ENCODE data around the gene STRADB. TPM values are rescaled to one million over a fixed set of nuclear protein-coding genes. Genes with fewer than 3 reads are reported as not detected.
A peak's percentile ranks its signal among the peaks of the same experiment; 100 is the strongest.

STRADB gene
- total RNA-seq, 1 donor from 2014 or later: 42.2 TPM

DNA sequence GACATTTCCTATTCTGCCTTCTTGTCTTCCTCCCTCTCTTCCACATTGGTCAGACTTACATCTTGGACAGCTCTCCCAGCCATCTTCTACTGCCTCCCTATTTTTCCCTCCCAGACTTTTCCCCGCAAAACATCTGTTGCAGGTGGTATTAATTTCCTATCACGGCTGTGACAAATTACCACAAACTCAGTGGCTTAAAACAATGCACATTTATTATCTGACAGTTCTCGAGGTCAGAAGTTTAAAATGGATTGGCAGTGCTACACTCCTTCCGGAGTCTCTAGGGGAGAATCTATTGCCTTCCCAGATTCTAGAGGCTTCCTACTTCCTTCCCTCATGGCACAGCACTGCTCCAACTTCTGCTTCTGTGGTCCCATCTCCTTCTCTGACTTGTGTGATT is 33.3 kb downstream of the STRADB start:
- Mint-ChIP-seq H3K27ac (ENCODE audit: unreplicated experiment) (no peak overlapping the region), H3K4me3 (no peak overlapping the region), H3K9me3 (no peaks in the 10 kb centered on the region), H3K36me3 (ENCODE audit: low read depth) (peaks cover 13% of the 10 kb centered on the region), H3K4me1 (no peaks in the 10 kb centered on the region), H3K27me3 (ENCODE audit: low read depth) (no peaks in the 10 kb centered on the region)
- no peak for DNase-seq (ENCODE audit: low read depth, low spot score)
- TF ChIP-seq, protein P1, sequence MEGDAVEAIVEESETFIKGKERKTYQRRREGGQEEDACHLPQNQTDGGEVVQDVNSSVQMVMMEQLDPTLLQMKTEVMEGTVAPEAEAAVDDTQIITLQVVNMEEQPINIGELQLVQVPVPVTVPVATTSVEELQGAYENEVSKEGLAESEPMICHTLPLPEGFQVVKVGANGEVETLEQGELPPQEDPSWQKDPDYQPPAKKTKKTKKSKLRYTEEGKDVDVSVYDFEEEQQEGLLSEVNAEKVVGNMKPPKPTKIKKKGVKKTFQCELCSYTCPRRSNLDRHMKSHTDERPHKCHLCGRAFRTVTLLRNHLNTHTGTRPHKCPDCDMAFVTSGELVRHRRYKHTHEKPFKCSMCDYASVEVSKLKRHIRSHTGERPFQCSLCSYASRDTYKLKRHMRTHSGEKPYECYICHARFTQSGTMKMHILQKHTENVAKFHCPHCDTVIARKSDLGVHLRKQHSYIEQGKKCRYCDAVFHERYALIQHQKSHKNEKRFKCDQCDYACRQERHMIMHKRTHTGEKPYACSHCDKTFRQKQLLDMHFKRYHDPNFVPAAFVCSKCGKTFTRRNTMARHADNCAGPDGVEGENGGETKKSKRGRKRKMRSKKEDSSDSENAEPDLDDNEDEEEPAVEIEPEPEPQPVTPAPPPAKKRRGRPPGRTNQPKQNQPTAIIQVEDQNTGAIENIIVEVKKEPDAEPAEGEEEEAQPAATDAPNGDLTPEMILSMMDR (conservative IDR thresholded peaks at IDR 0.05): no peak

DNA sequence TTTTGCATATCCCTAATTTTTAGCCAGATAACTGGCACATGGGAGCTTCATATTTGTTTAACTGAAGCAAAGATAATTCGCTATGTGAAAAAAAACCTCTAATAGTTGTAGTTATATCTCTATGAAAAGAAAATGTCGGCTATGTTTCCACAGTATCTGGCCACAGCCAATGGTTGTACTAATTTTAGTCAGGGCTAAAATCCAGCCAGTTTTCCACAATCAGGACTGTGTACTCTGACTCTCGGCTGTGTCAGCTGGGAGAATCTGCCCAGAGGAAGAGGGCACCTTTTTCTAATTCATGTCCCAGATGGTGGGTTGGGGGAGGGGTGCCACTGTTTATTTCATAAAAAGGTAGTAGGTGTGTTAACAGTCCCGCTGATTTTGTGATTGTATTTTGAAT is 38.8 kb downstream of the STRADB start:
- Mint-ChIP-seq H3K4me3 (no peak overlapping the region), H3K27me3 (ENCODE audit: low read depth) (no peaks in the 10 kb centered on the region), H3K9me3 (no peaks in the 10 kb centered on the region), H3K36me3 (ENCODE audit: low read depth) (no peaks in the 10 kb centered on the region), H3K4me1 (no peaks in the 10 kb centered on the region), H3K27ac (ENCODE audit: unreplicated experiment) (no peak overlapping the region)
- DNase-seq (ENCODE audit: low read depth, low spot score): no peak
- TF ChIP-seq, protein P1 (conservative IDR thresholded peaks at IDR 0.05): no peak

DNA sequence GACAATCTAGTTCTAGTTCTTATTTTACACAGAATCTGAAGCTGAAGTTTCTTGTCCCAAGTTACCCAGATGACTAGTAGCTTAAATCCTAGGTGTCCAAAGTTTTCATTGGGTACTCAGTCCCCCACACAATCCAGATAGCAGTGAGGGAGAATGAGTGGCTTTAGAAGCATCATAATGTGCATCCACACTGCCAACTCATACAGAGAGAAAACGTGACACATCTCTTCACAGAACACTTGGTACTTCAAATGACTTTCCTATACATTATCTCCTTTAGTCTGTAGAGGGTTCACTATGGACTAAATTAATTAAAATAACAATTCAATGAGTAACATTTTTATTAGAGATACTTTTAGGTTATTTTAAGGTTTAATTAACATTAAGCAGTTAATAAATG is 45.2 kb downstream of the STRADB start:
- no peak for DNase-seq (ENCODE audit: low read depth, low spot score)
- H3K9me3 Mint-ChIP-seq: peaks cover 1% of the 10 kb centered on the region
- no peaks in the 10 kb centered on the region for H3K27me3 Mint-ChIP-seq (ENCODE audit: low read depth)
- TF ChIP-seq, protein P1 (conservative IDR thresholded peaks at IDR 0.05): no peak
- no peaks in the 10 kb centered on the region for H3K4me1 Mint-ChIP-seq
- no peak overlapping the region for H3K27ac Mint-ChIP-seq (ENCODE audit: unreplicated experiment)
- peaks cover 6% of the 10 kb centered on the region for H3K36me3 Mint-ChIP-seq (ENCODE audit: low read depth)
- no peak overlapping the region for H3K4me3 Mint-ChIP-seq

DNA sequence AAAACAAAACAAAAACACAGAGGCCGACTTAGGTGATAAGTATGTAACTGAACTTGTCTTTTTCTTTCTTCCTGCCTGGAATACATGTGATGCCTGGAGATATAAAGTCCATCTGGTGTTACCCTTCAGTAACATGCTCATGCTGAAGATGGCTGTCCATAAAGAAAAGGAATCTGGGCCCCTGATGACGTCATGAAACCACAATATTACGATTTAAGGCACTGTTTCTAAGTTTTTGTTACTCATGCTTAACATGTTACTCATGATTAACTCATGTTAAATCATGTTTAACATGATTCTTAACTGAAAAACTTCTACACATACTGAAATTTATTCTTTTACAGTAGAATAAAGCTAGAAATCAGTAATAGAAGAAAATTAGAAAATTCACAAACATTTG is 49.0 kb downstream of the STRADB start:
- Mint-ChIP-seq H3K36me3 (ENCODE audit: low read depth) (peaks cover 18% of the 10 kb centered on the region), H3K9me3 (peaks cover 17% of the 10 kb centered on the region), H3K4me3 (no peak overlapping the region), H3K27ac (ENCODE audit: unreplicated experiment) (peak overlapping the region; percentile 48), H3K27me3 (ENCODE audit: low read depth) (no peaks in the 10 kb centered on the region), H3K4me1 (no peaks in the 10 kb centered on the region)
- no peak for DNase-seq (ENCODE audit: low read depth, low spot score)
- TF ChIP-seq, protein P1 (conservative IDR thresholded peaks at IDR 0.05): no peak

DNA sequence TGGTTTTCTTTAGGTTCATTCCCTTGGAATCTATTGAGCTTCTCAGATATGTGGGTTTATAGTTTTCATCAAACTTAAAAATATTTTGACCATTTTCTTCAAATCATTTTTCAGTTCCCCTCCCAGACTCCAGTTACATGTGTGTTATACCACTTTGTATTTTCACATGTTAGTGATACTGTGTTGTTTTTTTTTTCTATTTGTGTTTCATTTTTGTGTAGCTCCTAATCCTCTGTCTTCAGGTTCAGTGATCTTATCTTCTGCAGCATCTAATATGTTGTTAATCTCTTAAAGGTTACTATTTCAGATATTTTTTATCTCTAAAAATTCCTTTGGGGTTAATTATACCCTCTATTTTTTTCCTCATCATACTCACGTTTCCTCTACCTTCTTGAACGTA is 51.2 kb downstream of the STRADB start:
- Mint-ChIP-seq H3K4me3 (no peak overlapping the region), H3K36me3 (ENCODE audit: low read depth) (peaks cover 18% of the 10 kb centered on the region), H3K27me3 (ENCODE audit: low read depth) (no peaks in the 10 kb centered on the region), H3K4me1 (no peaks in the 10 kb centered on the region), H3K27ac (ENCODE audit: unreplicated experiment) (no peak overlapping the region), H3K9me3 (peaks cover 20% of the 10 kb centered on the region)
- TF ChIP-seq, protein P1 (conservative IDR thresholded peaks at IDR 0.05): no peak
- no peak for DNase-seq (ENCODE audit: low read depth, low spot score)

DNA sequence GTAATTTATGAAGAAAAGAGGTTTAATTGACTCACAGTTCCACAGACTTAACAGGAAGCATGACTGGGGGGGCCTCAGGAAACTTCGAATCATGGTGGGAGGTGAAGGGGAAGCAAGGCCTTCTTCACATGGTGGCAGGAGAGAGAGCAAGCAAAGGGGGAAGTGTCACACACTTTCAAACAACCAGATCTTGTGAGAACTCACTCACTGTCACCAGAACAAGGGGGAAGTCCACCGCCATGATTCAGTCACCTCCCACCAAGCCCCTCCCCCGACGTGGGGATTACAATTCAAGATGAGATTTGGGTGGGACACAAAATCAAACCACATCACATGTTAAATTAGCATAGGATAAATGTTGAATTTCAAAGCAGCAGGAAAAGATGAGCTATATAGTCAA is 56.2 kb downstream of the STRADB start:
- Mint-ChIP-seq H3K27me3 (ENCODE audit: low read depth) (no peaks in the 10 kb centered on the region), H3K36me3 (ENCODE audit: low read depth) (peaks cover 8% of the 10 kb centered on the region), H3K27ac (ENCODE audit: unreplicated experiment) (no peak overlapping the region), H3K4me1 (no peaks in the 10 kb centered on the region), H3K9me3 (peaks cover 17% of the 10 kb centered on the region), H3K4me3 (no peak overlapping the region)
- DNase-seq (ENCODE audit: low read depth, low spot score): no peak
- TF ChIP-seq, protein P1 (conservative IDR thresholded peaks at IDR 0.05): no peak

All from neural crest cell (in vitro differentiated cells).